ENCODE measurements around the gene RUNX1.

Gene RUNX1

GRCh38 chr21:34824314-34824713 lies 224.8 kb downstream of the RUNX1 start:
- DNase-seq (ENCODE audit: low read depth), result no peak
- H3K4me3 ChIP-seq (replicated peaks; ENCODE audit: low read depth, low read length), result no peak overlapping the region
- TF ChIP-seq, protein P1, sequence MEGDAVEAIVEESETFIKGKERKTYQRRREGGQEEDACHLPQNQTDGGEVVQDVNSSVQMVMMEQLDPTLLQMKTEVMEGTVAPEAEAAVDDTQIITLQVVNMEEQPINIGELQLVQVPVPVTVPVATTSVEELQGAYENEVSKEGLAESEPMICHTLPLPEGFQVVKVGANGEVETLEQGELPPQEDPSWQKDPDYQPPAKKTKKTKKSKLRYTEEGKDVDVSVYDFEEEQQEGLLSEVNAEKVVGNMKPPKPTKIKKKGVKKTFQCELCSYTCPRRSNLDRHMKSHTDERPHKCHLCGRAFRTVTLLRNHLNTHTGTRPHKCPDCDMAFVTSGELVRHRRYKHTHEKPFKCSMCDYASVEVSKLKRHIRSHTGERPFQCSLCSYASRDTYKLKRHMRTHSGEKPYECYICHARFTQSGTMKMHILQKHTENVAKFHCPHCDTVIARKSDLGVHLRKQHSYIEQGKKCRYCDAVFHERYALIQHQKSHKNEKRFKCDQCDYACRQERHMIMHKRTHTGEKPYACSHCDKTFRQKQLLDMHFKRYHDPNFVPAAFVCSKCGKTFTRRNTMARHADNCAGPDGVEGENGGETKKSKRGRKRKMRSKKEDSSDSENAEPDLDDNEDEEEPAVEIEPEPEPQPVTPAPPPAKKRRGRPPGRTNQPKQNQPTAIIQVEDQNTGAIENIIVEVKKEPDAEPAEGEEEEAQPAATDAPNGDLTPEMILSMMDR (IDR thresholded peaks at IDR 0.05; ENCODE audit: low read length, missing control alignments), result no peak

DNA sequence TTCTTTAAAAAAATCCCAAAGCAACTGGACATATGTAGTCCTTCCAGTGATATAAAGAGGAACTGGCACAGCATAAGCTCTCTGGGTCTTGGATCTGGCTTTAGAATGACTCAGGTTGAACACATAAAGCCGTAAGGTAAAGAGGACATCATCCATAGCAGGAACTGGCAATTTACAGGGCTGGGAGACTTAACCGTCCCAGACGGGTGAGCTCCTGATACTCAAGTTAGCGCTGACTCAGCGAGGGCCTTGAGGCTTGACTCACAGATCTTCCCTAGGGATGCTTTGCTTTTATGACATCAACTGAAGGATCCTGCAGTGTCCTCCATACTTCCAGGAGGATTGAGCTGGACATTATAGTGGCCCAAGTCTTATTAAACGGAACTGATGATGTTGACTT lies 226.2 kb downstream of the RUNX1 start:
- no peak overlapping the region for H3K4me3 ChIP-seq (replicated peaks; ENCODE audit: low read depth, low read length)
- DNase-seq (ENCODE audit: low read depth), result peak; percentile 40
- TF ChIP-seq, protein P1 (IDR thresholded peaks at IDR 0.05; ENCODE audit: low read length, missing control alignments), result no peak

DNA sequence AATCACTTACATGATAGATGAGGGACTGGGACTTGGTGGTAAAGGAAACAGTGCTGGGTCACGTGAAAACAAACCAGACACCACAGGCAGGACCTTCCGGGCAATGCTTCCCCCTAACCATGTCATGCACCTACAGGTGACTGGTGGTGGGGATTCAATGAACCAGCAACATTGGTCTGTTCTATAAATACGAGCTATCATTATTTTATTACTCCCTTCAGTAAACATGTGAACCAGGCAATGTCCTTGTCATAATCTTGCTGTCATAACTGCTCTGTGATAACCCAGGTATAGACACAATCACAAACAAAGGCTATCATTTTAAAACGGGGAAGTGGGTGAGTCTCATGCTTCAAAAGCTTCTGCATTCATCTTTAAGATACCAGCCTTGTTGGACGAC lies 226.9 kb downstream of the RUNX1 start:
- TF ChIP-seq, protein P1 (IDR thresholded peaks at IDR 0.05; ENCODE audit: low read length, missing control alignments), result no peak
- DNase-seq (ENCODE audit: low read depth), result no peak
- no peak overlapping the region for H3K4me3 ChIP-seq (replicated peaks; ENCODE audit: low read depth, low read length)

- no peak for DNase-seq (ENCODE audit: low read depth)
- TF ChIP-seq, protein P1 (IDR thresholded peaks at IDR 0.05; ENCODE audit: low read length, missing control alignments), result no peak
- H3K4me3 ChIP-seq (replicated peaks; ENCODE audit: low read depth, low read length), result no peak overlapping the region
These were observed 227.4 kb downstream of the RUNX1 start for GRCh38 chr21:34821717-34822116.

- H3K4me3 ChIP-seq (replicated peaks; ENCODE audit: low read depth, low read length), result no peak overlapping the region
- no peak for DNase-seq (ENCODE audit: low read depth)
- TF ChIP-seq, protein P1 (IDR thresholded peaks at IDR 0.05; ENCODE audit: low read length, missing control alignments), result no peak
These were observed 229.1 kb downstream of the RUNX1 start for GRCh38 chr21:34820051-34820450.

GRCh38 chr21:34819357-34819999 lies 229.6 kb downstream of the RUNX1 start:
- H3K4me3 ChIP-seq (replicated peaks; ENCODE audit: low read depth, low read length), result no peak overlapping the region
- DNase-seq (ENCODE audit: low read depth), result no peak
- TF ChIP-seq, protein P1 (IDR thresholded peaks at IDR 0.05; ENCODE audit: low read length, missing control alignments), result no peak

DNA sequence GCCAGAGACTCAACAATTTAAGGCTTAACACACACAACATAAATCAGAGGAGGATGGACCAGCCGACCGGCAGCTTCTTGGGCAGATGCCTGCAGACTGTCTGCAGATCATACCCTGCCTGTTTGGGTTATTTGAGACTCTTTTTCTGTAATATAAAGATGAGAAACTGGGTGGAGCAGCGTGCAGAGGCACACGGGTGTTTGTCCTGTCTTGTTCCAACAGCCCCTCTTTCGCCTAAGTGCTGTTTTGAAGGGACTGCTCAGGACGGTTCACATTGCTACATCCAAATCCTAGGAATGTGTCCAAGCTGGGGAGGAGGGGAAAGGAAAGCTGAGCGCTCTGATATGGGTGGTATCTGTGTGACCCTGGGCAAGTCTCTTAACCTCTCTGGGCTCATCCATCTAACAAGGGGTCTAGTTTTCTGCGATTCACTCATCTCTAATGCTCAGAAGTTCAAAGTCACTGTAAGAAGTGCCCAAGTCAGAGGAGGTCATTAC lies 230.4 kb downstream of the RUNX1 start:
- TF ChIP-seq, protein P1 (IDR thresholded peaks at IDR 0.05; ENCODE audit: low read length, missing control alignments), result no peak
- no peak overlapping the region for H3K4me3 ChIP-seq (replicated peaks; ENCODE audit: low read depth, low read length)
- DNase-seq (ENCODE audit: low read depth), result no peak

Measured in fibroblast of pulmonary artery (primary cell).